GM19099 (cell line): ENCODE data around the gene ANKRD63.

Source experiments
- POLR2A ChIP-seq: IDR thresholded peaks from 3 replicates; pipeline ENCODE4 v1.6.1; 2011; ENCODE audit warnings: low read depth; ENCODE audit not compliant: insufficient read length; ENCODE audit errors: extremely low read depth

ANKRD63 gene

GRCh38 chr15:40267670-40268069 is 15.2 kb downstream of the ANKRD63 start:
- TF ChIP-seq POLR2A: no peak

GRCh38 chr15:40266828-40267304 is 16.0 kb downstream of the ANKRD63 start:
- no peak for TF ChIP-seq POLR2A

GRCh38 chr15:40265875-40266274 is 17.0 kb downstream of the ANKRD63 start:
- TF ChIP-seq POLR2A: no peak

GRCh38 chr15:40265355-40265754 is 17.5 kb downstream of the ANKRD63 start:
- TF ChIP-seq POLR2A: no peak

- no peak for TF ChIP-seq POLR2A
These were observed 18.3 kb downstream of the ANKRD63 start for GRCh38 chr15:40264321-40265153.

GRCh38 chr15:40263024-40263754 is 19.7 kb downstream of the ANKRD63 start:
- TF ChIP-seq POLR2A: no peak

- no peak for TF ChIP-seq POLR2A
These were observed 23.8 kb downstream of the ANKRD63 start for GRCh38 chr15:40259021-40259420.

GRCh38 chr15:40258544-40258943 is 24.3 kb downstream of the ANKRD63 start:
- TF ChIP-seq POLR2A: no peak

- TF ChIP-seq POLR2A: no peak
These were observed 25.0 kb downstream of the ANKRD63 start for GRCh38 chr15:40257656-40258450.

GRCh38 chr15:40256638-40257235 is 26.1 kb downstream of the ANKRD63 start:
- TF ChIP-seq POLR2A: no peak

GRCh38 chr15:40255033-40255432 is 27.8 kb downstream of the ANKRD63 start:
- no peak for TF ChIP-seq POLR2A

GRCh38 chr15:40254452-40254851 is 28.4 kb downstream of the ANKRD63 start:
- TF ChIP-seq POLR2A: no peak

GRCh38 chr15:40253167-40253790 is 29.6 kb downstream of the ANKRD63 start:
- no peak for TF ChIP-seq POLR2A

- TF ChIP-seq POLR2A: no peak
These were observed 30.3 kb downstream of the ANKRD63 start for GRCh38 chr15:40252438-40253166.
